K562 (cell line): ENCODE measurements around the gene UROS. TPM values are rescaled to one million over a fixed set of nuclear protein-coding genes. Genes with fewer than 3 reads are reported as not detected.

ENCODE experiments used
- ATAC-seq: fragments of 200-7000 bp; cut with Tn5 transposase; 3 replicates; pipeline ENCODE4 v1.9.1; 2020; ENCODE audit warnings: moderate library complexity
- BruUV-seq: library from RNA; stranded (reverse); fragments of 400-500 nt; replicated peaks from 2 replicates; lab custom pipeline; 2021; lab: Mats Ljungman, UMichigan
- CTCF ChIA-PET: fragments of 300-600 bp; formaldehyde crosslinking; extraction: SDS; loops from one replicate; lab custom pipeline; 2021; ENCODE audit warnings: low intra/inter-chr PET ratio; lab: Yijun Ruan, JAX
- POLR2A ChIA-PET: fragments of 300-600, 350-650 bp; sonication (Branson Sonifier 250); formaldehyde crosslinking; extraction: SDS; loops from one replicate; lab custom pipeline; 2021; ENCODE audit warnings: antibody characterized with exemption, inconsistent platforms; lab: Yijun Ruan, JAX
- DNase-seq, 4 experiments: peaks; one replicate each; pipeline versions ENCODE4 v3.0.0 to v3.0.0-alpha.2; 2011 to 2018; ENCODE audit warnings: low spot score in 3 of 4, mixed read lengths in 3 of 4; ENCODE audit errors: extremely low read depth in 1 of 4
- FAIRE-seq: peaks from 2 replicates; lab custom pipeline; 2011; peaks lifted over from hg19 to GRCh38; lab: Jason Lieb, UNC
- H2AFZ ChIP-seq: 2 replicates; pipeline ENCODE4 v1.6.0; 2011; ENCODE audit warnings: low read depth, low read length, control low read depth, inconsistent platforms
- H3K27ac ChIP-seq: fragments of 200-600 bp; 3 replicates; pipeline ENCODE4 v1.8.0; 2011; ENCODE audit warnings: low read depth, mild to moderate bottlenecking, control low read depth, inconsistent platforms, low read length, moderate library complexity, mixed read lengths; ENCODE audit errors: extremely low read depth
- H3K27me3 ChIP-seq, 2 experiments: fragments of 300-600 bp in 1 of 2; 2 replicates in 1 of 2; 3 replicates in 1 of 2; pipeline versions ENCODE4 v1.6.0 to v1.8.0; 2011; ENCODE audit warnings: inconsistent platforms in 2 of 2, low read length in 2 of 2, mild to moderate bottlenecking in 1 of 2, mixed read lengths in 1 of 2, moderate library complexity in 1 of 2; ENCODE audit not compliant: control insufficient read depth in 2 of 2, insufficient read depth in 2 of 2
- H3K36me3 ChIP-seq: fragments of 300-600 bp; 3 replicates; pipeline ENCODE4 v1.8.0; 2011; ENCODE audit warnings: mild to moderate bottlenecking, low read length, inconsistent platforms; ENCODE audit not compliant: control insufficient read depth, insufficient read depth
- H3K4me1 ChIP-seq, 2 experiments: fragments of 200-600 bp in 1 of 2; replicated peaks in 1 of 2; 2 replicates in 1 of 2; 3 replicates in 1 of 2; pipeline versions ENCODE4 v1.5.1 to v1.8.0; 2011; ENCODE audit warnings: inconsistent platforms in 2 of 2, low read length in 2 of 2, mild to moderate bottlenecking in 1 of 2, mixed read lengths in 1 of 2, moderate library complexity in 1 of 2; ENCODE audit not compliant: control insufficient read depth in 2 of 2, insufficient read depth in 2 of 2
- H3K4me2 ChIP-seq: 2 replicates; pipeline ENCODE4 v1.6.1; 2011; ENCODE audit warnings: low read length, control low read depth, inconsistent platforms, mixed read lengths; ENCODE audit not compliant: insufficient read depth
- H3K4me3 ChIP-seq: fragments of 200-600 bp; sonication (generic), shearing (Covaris generic); 2 replicates; pipeline ENCODE4 v1.5.1; 2016; ENCODE audit warnings: control low read depth, inconsistent platforms
- H3K79me2 ChIP-seq: fragments of 200-600 bp; 3 replicates; pipeline ENCODE4 v1.8.0; 2011; ENCODE audit warnings: low read length, inconsistent platforms; ENCODE audit not compliant: control insufficient read depth, insufficient read depth
- H3K9ac ChIP-seq, 2 experiments: 2 replicates each; pipeline versions ENCODE4 v1.6.0 to v1.6.1; 2011; ENCODE audit warnings: low read depth in 2 of 2, low read length in 2 of 2, control low read depth in 1 of 2, inconsistent platforms in 1 of 2, mild to moderate bottlenecking in 1 of 2, mixed read lengths in 1 of 2; ENCODE audit not compliant: insufficient read depth in 1 of 2
- H3K9me1 ChIP-seq: one replicate; pipeline ENCODE4 v1.6.0; 2011; ENCODE audit warnings: inconsistent platforms, mild to moderate bottlenecking, low read length, moderate library complexity; ENCODE audit not compliant: control insufficient read depth, insufficient read depth
- H3K9me3 ChIP-seq: replicated peaks from 2 replicates; pipeline ENCODE4 v1.5.1; 2011; ENCODE audit warnings: low read depth, low read length, inconsistent platforms; ENCODE audit not compliant: control insufficient read depth, insufficient read depth
- H4K20me1 ChIP-seq: replicated peaks from 2 replicates; pipeline ENCODE4 v1.6.1; 2011; ENCODE audit warnings: low read length, inconsistent platforms, mixed read lengths; ENCODE audit not compliant: control insufficient read depth, insufficient read depth
- CBX3 ChIP-seq, 2 experiments: IDR thresholded peaks; 1 replicate in 1 of 2; 2 replicates in 1 of 2; pipeline ENCODE4 v1.6.1; 2012; ENCODE audit warnings: inconsistent platforms in 2 of 2, low read length in 2 of 2, borderline replicate concordance in 1 of 2, control low read depth in 1 of 2
- MEF2A ChIP-seq: IDR thresholded peaks from 2 replicates; pipeline ENCODE4 v1.6.1; 2011; ENCODE audit warnings: low read depth, mild to moderate bottlenecking, low read length, moderate library complexity; ENCODE audit not compliant: control insufficient read depth
- ZHX1 ChIP-seq: fragments of 150-350 bp; conservative IDR thresholded peaks from 2 replicates; pipeline ENCODE4 v1.6.1; 2014; ENCODE audit warnings: low read length
- WGBS: fragments of 100-300 bp; shearing (Covaris generic); methylation state at CpG from one replicate; pipeline ENCODE4 v1.1.6; 2016; ENCODE audit warnings: low coverage, mixed read lengths; ENCODE audit not compliant: insufficient coverage; ENCODE audit errors: missing lambda C conversion rate; 5-methylcytosine and 5-hydroxymethylcytosine counted together
- in situ Hi-C: fragments of 300-500 bp; cut with MboI; formaldehyde crosslinking; loops from 4 replicates; pipeline ENCODE4 v1.15.0; 2018; ENCODE audit warnings: inconsistent platforms, mixed read lengths
- intact Hi-C: fragments of 100-400 bp; cut with micrococcal nuclease; formaldehyde crosslinking; loops from 2 replicates; pipeline ENCODE4 v1.14.2; 2022
- polyA plus RNA-seq, 8 experiments: library from polyadenylated mRNA; depleted of rRNA in 4 of 8; stranded (reverse) in 5 of 8; unstranded in 3 of 8; fragments of >200 nt; fragmentation: Nextera tagmentation in 2 of 8; fragmentation: Illumina TruSeq in 1 of 8; extraction: Ambion mirVana in 2 of 8; extraction: Trizol in 1 of 8; gene quantifications; 2 replicates each; pipeline versions ENCODE4 v1.2.1 to v1.2.3, GENCODE V29; 2011 to 2014; ENCODE audit warnings: inconsistent platforms in 1 of 8, missing spikeins in 1 of 8
- total RNA-seq, 7 experiments: library from RNA; depleted of rRNA in 6 of 7; stranded (reverse); fragments of >200 nt in 6 of 7; fragmentation: Illumina TruSeq in 2 of 7; extraction: Trizol in 2 of 7; gene quantifications; 2 replicates each; pipeline versions ENCODE4 v1.2.1 to v1.2.3, GENCODE V29; 2011 to 2021; ENCODE audit warnings: low replicate concordance in 1 of 7

Gene UROS
- total and polyA plus RNA-seq, 9 of the 15 experiments (the other 6 are each of a cell fraction or from before 2014, with no cell fraction given), result 6.4 to 39.1 (median 32.3) TPM

GRCh38 chr10:125844751-125845221 is 21.7 kb upstream of the UROS start (continued):
- TF ChIP-seq CBX3 (IDR thresholded peaks at IDR 0.05; ENCODE audit: borderline replicate concordance in 1 of 2, low read length in 2 of 2) (no peak), MEF2A (no peak)
- TF ChIP-seq, all 486 proteins: peak for 0

DNA sequence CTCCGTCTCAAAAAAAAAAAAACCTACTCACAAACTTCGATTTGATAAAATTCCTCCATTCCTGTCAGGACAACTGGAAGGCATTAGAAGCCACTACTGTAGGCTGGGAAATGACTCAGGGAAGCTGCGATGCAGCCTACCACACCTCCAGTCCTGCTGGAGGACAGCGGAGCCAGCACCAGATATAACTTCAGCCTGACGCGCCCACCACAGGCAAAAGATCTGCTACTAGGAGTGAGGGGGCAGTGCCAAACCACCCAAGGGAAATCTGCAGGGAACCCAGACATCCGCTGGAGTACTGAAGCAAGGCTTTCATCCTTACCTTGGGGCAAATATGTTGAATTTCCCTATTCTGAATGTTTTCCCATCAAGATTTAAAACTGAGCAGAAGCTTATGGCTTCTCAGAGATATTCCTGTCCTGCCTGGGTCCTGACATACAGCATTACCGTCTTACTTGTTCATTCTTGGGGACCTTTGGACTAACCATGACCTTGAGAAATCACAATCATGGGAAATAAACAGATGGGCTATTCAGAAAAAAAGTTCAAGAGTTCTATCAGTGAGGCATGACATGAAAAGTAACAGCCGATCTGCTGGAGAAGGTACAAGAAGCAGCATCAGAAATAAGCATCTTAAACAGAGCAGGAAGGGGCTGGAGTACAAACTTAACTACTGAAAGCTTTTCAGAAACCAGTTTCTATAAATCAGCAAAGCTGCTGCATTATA is 20.7 kb upstream of the UROS start:
- no peak overlapping the region for H3K4me3 ChIP-seq
- intact Hi-C loops, result no loop called here
- no peaks in the 10 kb centered on the region for H3K9me1 ChIP-seq
- POLR2A ChIA-PET, result interaction anchor here (0.5 to 3.0 kb wide), 5 partner anchors 8 to 858 kb away, joined by 3 to 10 read pairs (median 3); no protein-coding TSS in a partner anchor
- no peak overlapping the region for H2AFZ ChIP-seq
- H3K27ac ChIP-seq, result no peak overlapping the region
- H3K79me2 ChIP-seq, result no peaks in the 10 kb centered on the region
- H3K9me3 ChIP-seq, result no peaks in the 10 kb centered on the region
- WGBS, result 88% methylated on average over 5 of the region's 9 CpGs
- H3K36me3 ChIP-seq, result peaks cover 61% of the 10 kb centered on the region
- no TSS peak for BruUV-seq
- 0 out of 2 replicates have a peak, but pooled peaks cover 4% of the 10 kb centered on the region for H4K20me1 ChIP-seq
- FAIRE-seq (no peak), DNase-seq (no peak), ATAC-seq (no peak)
- TF ChIP-seq ZHX1, result no peak
- in situ Hi-C loops, result no loop called here
- no peaks in the 10 kb centered on the region for H3K27me3 ChIP-seq
- no peaks in the 10 kb centered on the region; a peak in 1 of 5 replicates for H3K4me1 ChIP-seq
- CTCF ChIA-PET, result no interaction called here
- H3K4me2 ChIP-seq, result no peak overlapping the region
- no peak overlapping the region for H3K9ac ChIP-seq
